A549 (cell line): ENCODE measurements around the gene CEP83. TPM values are rescaled to one million over a fixed set of nuclear protein-coding genes. Genes with fewer than 3 reads are reported as not detected.

ENCODE experiments used
- ATAC-seq, 2 experiments: fragments of 200-7000 bp in 1 of 2; fragments of >200 bp in 1 of 2; cut with Nextera tagmentation in 1 of 2; cut with Tn5 transposase in 1 of 2; 3 replicates each; pipeline versions ENCODE4 v1.8.0 to v1.9.1; 2018 to 2020; ENCODE audit warnings: mild to moderate bottlenecking in 1 of 2, moderate library complexity in 1 of 2
- CTCF ChIA-PET: fragments of 300-600 bp; sonication (Branson Sonifier 250); formaldehyde crosslinking; extraction: SDS; loops from one replicate; lab custom pipeline; 2021; ENCODE audit warnings: antibody characterized with exemption, inconsistent platforms; lab: Yijun Ruan, JAX
- POLR2A ChIA-PET: fragments of 350-600 bp; formaldehyde crosslinking; extraction: SDS; loops from one replicate; lab custom pipeline; 2021; ENCODE audit warnings: antibody characterized with exemption, inconsistent platforms; lab: Yijun Ruan, JAX
- DNase-seq, 2 experiments: peaks; one replicate each; pipeline versions ENCODE4 v3.0.0 to v3.0.0-alpha.2; 2011 to 2016; ENCODE audit warnings: low read depth in 1 of 2, low spot score in 1 of 2
- FAIRE-seq: peaks from 2 replicates; lab custom pipeline; 2011; peaks lifted over from hg19 to GRCh38; lab: Jason Lieb, UNC
- H3K27ac ChIP-seq, 2 experiments: fragments of >200 bp; sonication (Bioruptor Twin); formaldehyde crosslinking; 3 replicates each; pipeline ENCODE4 v1.5.1; 2016 to 2017
- H3K4me1 ChIP-seq: fragments of >200 bp; sonication (Bioruptor Twin); formaldehyde crosslinking; 3 replicates; pipeline ENCODE4 v1.6.1; 2016
- H3K4me2 ChIP-seq: fragments of >200 bp; sonication (Bioruptor Twin); formaldehyde crosslinking; 3 replicates; pipeline ENCODE4 v1.6.1; 2016
- H3K4me3 ChIP-seq: fragments of >200 bp; sonication (Bioruptor Twin); formaldehyde crosslinking; 3 replicates; pipeline ENCODE4 v1.5.1; 2016
- H3K9me3 ChIP-seq: fragments of >200 bp; sonication (Bioruptor Twin); formaldehyde crosslinking; 3 replicates; pipeline ENCODE4 v1.6.1; 2016
- CBX2 ChIP-seq: fragments of 200-600 bp; sonication (generic); IDR thresholded peaks from 2 replicates; pipeline ENCODE4 v1.6.1; 2016; ENCODE audit warnings: low read depth, mild to moderate bottlenecking, borderline replicate concordance
- CEBPB ChIP-seq, 2 experiments: fragments of >200 bp in 1 of 2; sonication (Bioruptor Twin) in 1 of 2; formaldehyde crosslinking in 1 of 2; IDR thresholded peaks; 2 replicates each; pipeline ENCODE4 v1.6.1; 2012 to 2016
- CHD2 ChIP-seq: fragments of 150-350 bp; IDR thresholded peaks from 2 replicates; pipeline ENCODE4 v1.6.1; 2014; ENCODE audit warnings: low read length; ENCODE audit not compliant: partially characterized antibody
- CHD4 ChIP-seq: fragments of 200-600 bp; sonication (generic); IDR thresholded peaks from 2 replicates; pipeline ENCODE4 v1.6.1; 2016; ENCODE audit warnings: antibody characterized with exemption, mild to moderate bottlenecking, borderline replicate concordance
- EP300 ChIP-seq, 2 experiments: fragments of >200 bp; sonication (Bioruptor Twin); formaldehyde crosslinking; IDR thresholded peaks; 2 replicates in 1 of 2; 3 replicates in 1 of 2; pipeline ENCODE4 v1.6.1; 2016 to 2017
- HOXB5 ChIP-seq: fragments of 250-450 bp; sonication (Bioruptor Pico); IDR thresholded peaks from 2 replicates; pipeline ENCODE4 v1.5.0; 2020; ENCODE audit warnings: mild to moderate bottlenecking, moderate library complexity
- KDM1A ChIP-seq: fragments of 200-600 bp; sonication (generic); IDR thresholded peaks from 2 replicates; pipeline ENCODE4 v1.6.1; 2016; ENCODE audit warnings: low read depth, mild to moderate bottlenecking
- NFE2L2 ChIP-seq: fragments of 150-350 bp; conservative IDR thresholded peaks from 2 replicates; pipeline ENCODE4 v1.6.1; 2014; ENCODE audit warnings: low read length
- NPAS2 ChIP-seq: fragments of 250-450 bp; sonication (Bioruptor Pico); IDR thresholded peaks from 2 replicates; pipeline ENCODE4 v1.8.0; 2022; ENCODE audit warnings: mild to moderate bottlenecking, moderate library complexity, borderline replicate concordance
- NR3C1 ChIP-seq: fragments of >200 bp; sonication (Bioruptor Twin); formaldehyde crosslinking; IDR thresholded peaks from 3 replicates; pipeline ENCODE4 v1.6.1; 2017
- PHF8 ChIP-seq: fragments of 200-600 bp; sonication (generic); IDR thresholded peaks from 2 replicates; pipeline ENCODE4 v1.6.1; 2016; ENCODE audit warnings: low read depth, mild to moderate bottlenecking, antibody characterized with exemption, moderate library complexity, borderline replicate concordance
- POLR2AphosphoS2 ChIP-seq: conservative IDR thresholded peaks from 2 replicates; pipeline ENCODE4 v1.6.1; 2012; ENCODE audit warnings: low read length, improper control_type of control experiment, inconsistent platforms
- RCOR1 ChIP-seq: fragments of 150-350 bp; IDR thresholded peaks from 2 replicates; pipeline ENCODE4 v1.6.1; 2014; ENCODE audit warnings: antibody characterized with exemption, low read length, low read depth
- SMC3 ChIP-seq: fragments of >200 bp; sonication (Bioruptor Twin); formaldehyde crosslinking; IDR thresholded peaks from 3 replicates; pipeline ENCODE4 v1.6.1; 2018; ENCODE audit warnings: inconsistent platforms
- SREBF2 ChIP-seq: fragments of 450-650 bp; IDR thresholded peaks from 2 replicates; pipeline ENCODE4 v1.6.1; 2014; ENCODE audit warnings: mild to moderate bottlenecking, moderate library complexity
- TFCP2L1 ChIP-seq: fragments of 250-450 bp; sonication (Bioruptor Pico); IDR thresholded peaks from 2 replicates; pipeline ENCODE4 v1.5.0; 2021; ENCODE audit warnings: mild to moderate bottlenecking
- TP53 ChIP-seq: fragments of 250-450 bp; sonication (Bioruptor Pico); IDR thresholded peaks from 2 replicates; pipeline ENCODE4 v1.5.0; 2021; ENCODE audit warnings: mild to moderate bottlenecking, moderate library complexity
- ZFP36 ChIP-seq: fragments of 450-650 bp; IDR thresholded peaks from 2 replicates; pipeline ENCODE4 v1.6.1; 2014; ENCODE audit warnings: borderline replicate concordance; ENCODE audit not compliant: partially characterized antibody
- ZNF302 ChIP-seq: fragments of 250-450 bp; sonication (Bioruptor Pico); IDR thresholded peaks from 2 replicates; pipeline ENCODE4 v1.9.0; 2021; ENCODE audit warnings: inconsistent platforms, mild to moderate bottlenecking, moderate library complexity
- WGBS: methylation state at CpG from one replicate; pipeline ENCODE4 v1.1.6; 2017; ENCODE audit errors: missing lambda C conversion rate; 5-methylcytosine and 5-hydroxymethylcytosine counted together
- polyA plus RNA-seq, 4 experiments: library from polyadenylated mRNA; depleted of rRNA in 3 of 4; stranded (reverse); fragments of >200 nt; fragmentation: RNase III in 1 of 4; extraction: RNeasy Plus Mini Kit Qiagen cat#74134 plus additional on column Dnase treatment in 1 of 4; gene quantifications; 2 replicates in 3 of 4; 3 replicates in 1 of 4; pipeline ENCODE4 v1.2.3, GENCODE V29; 2011 to 2017
- TF ChIP-seq, protein P1 (sequence below): fragments of 250-450 bp; sonication (Bioruptor Pico); IDR thresholded peaks from 2 replicates; pipeline ENCODE4 v1.5.0; 2020; ENCODE audit warnings: low read depth, mild to moderate bottlenecking, moderate library complexity
- TF ChIP-seq, protein P2 (sequence below): fragments of >200 bp; sonication (Bioruptor Twin); formaldehyde crosslinking; IDR thresholded peaks from 3 replicates; pipeline ENCODE4 v1.6.1; 2016
- TF ChIP-seq, protein P3 (sequence below): fragments of 150-350 bp; IDR thresholded peaks from 2 replicates; pipeline ENCODE4 v1.6.1; 2014; ENCODE audit warnings: low read depth, mild to moderate bottlenecking, low read length
- TF ChIP-seq, protein P4 (sequence below): IDR thresholded peaks from 2 replicates; pipeline ENCODE4 v1.6.1; 2012; ENCODE audit warnings: low read depth, borderline replicate concordance

Gene CEP83
- polyA plus RNA-seq, 2 of the 4 experiments (the other 2 are of a cell fraction), result 8.5 to 21.4 TPM

DNA sequence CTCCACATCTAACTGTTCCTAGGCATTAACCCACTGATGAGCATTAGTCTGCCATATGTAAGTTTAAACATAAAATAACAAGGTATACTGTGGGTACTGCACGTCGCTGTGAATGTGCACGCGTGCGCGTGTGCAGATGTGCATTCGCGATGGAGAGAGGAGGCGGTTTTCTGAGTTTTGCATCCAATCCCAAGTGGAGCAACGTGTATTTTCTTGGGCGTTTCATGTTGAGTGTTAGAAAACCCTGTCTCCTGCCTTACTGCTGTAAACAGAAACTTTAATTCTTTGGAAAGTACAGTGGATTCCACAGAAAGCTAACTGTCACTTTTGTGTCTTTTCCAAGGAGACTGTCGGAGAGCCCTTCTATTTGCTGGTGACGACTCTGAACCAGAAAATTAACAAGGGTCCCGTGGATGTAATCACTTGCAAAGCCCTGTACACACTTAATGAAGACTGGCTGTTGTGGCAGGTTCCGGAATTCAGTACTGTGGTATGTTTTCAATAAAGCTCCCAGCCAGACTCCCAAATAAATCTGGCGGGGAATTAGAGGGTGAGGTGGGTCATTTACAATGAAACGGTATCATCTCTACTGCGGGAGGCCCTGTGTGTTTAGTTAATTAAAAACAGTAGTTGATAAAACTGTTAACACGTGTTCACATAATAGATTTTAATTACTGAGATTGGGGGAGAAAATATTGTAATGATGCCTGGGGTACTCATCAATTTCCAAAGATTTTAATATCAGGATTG, 194.8 kb downstream of the CEP83 start (continued):
- TF ChIP-seq POLR2AphosphoS2 (no peak), KDM1A (no peak), CEBPB (IDR thresholded peaks at IDR 0.05) (no peak)

DNA sequence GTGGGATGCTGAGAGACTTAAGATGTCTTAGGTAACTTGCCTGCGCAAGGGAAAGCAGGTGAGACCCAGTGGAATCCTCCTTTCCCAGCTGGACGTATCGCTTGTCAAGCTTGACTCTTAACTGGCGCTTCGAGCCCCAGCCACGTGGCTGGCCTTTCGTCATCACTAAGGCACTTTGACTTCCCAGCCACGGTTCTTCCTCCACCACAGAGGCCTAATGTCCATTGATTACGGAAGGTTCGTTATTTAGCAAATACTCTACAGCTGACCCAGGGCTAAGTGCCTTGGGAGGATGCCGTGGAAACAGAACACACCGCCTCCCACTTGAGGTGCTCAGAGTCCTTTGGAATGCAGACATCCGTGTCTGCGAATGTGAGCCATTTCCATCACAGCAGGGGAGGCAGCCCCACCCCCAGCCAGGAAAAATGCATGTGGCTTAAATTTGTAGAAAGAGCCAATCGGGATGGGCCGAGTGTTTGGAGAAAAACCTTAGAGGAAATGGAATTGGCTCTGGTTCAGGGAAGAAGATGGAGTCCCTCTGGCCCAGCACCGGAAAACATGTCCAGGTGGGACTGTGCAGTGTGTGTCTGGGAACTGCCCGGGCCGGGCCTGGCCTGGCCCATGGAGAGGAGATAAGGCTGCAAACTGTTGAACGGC, 195.6 kb downstream of the CEP83 start:
- TF ChIP-seq TP53 (CRISPR knock-in tag) (no peak), ZNF302 (CRISPR knock-in tag) (no peak), POLR2AphosphoS2 (no peak), CHD2 (no peak), SREBF2 (no peak), KDM1A (no peak), NFE2L2 (no peak), EP300 (IDR thresholded peaks at IDR 0.05) (no peak), NR3C1 (no peak), NPAS2 (no peak), CBX2 (no peak), CHD4 (no peak), PHF8 (no peak), SMC3 (no peak)
- TF ChIP-seq, protein P1, sequence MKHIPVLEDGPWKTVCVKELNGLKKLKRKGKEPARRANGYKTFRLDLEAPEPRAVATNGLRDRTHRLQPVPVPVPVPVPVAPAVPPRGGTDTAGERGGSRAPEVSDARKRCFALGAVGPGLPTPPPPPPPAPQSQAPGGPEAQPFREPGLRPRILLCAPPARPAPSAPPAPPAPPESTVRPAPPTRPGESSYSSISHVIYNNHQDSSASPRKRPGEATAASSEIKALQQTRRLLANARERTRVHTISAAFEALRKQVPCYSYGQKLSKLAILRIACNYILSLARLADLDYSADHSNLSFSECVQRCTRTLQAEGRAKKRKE, result no peak
- TF ChIP-seq, protein P2, sequence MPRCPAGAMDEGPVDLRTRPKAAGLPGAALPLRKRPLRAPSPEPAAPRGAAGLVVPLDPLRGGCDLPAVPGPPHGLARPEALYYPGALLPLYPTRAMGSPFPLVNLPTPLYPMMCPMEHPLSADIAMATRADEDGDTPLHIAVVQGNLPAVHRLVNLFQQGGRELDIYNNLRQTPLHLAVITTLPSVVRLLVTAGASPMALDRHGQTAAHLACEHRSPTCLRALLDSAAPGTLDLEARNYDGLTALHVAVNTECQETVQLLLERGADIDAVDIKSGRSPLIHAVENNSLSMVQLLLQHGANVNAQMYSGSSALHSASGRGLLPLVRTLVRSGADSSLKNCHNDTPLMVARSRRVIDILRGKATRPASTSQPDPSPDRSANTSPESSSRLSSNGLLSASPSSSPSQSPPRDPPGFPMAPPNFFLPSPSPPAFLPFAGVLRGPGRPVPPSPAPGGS, result no peak
- TF ChIP-seq, protein P3, sequence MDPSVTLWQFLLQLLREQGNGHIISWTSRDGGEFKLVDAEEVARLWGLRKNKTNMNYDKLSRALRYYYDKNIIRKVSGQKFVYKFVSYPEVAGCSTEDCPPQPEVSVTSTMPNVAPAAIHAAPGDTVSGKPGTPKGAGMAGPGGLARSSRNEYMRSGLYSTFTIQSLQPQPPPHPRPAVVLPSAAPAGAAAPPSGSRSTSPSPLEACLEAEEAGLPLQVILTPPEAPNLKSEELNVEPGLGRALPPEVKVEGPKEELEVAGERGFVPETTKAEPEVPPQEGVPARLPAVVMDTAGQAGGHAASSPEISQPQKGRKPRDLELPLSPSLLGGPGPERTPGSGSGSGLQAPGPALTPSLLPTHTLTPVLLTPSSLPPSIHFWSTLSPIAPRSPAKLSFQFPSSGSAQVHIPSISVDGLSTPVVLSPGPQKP, result no peak
- H3K4me2 ChIP-seq, result no peak overlapping the region
- DNase-seq (no peak), ATAC-seq (no peak), FAIRE-seq (no peak)
- no peak overlapping the region for H3K4me3 ChIP-seq
- WGBS, result 81% methylated on average over 20 of the region's 20 CpGs
- no peaks in the 10 kb centered on the region for H3K9me3 ChIP-seq
- ChIA-PET CTCF (no interaction called here), POLR2A (no interaction called here)
- H3K27ac ChIP-seq, result no peak overlapping the region
- H3K4me1 ChIP-seq, result peaks cover 8% of the 10 kb centered on the region; the same call in 1 of the 3 replicates

GRCh38 chr12:94263011-94263811, 196.5 kb downstream of the CEP83 start:
- Histone ChIP-seq H3K4me2 (peak overlapping the region; percentile 83), H3K4me3 (no peak overlapping the region), H3K9me3 (no peaks in the 10 kb centered on the region), H3K27ac (no peak overlapping the region), H3K4me1 (peaks cover 8% of the 10 kb centered on the region; the same call in 1 of the 3 replicates)
- no peak for DNase-seq
- POLR2A ChIA-PET, result no interaction called here
- FAIRE-seq, result no peak
- CTCF ChIA-PET, result interaction anchor here (0.6 to 1.3 kb wide), 2 partner anchors 760 to 1073 kb away, joined by 3 read pairs; no protein-coding TSS in a partner anchor
- ATAC-seq, result peak in 1 of 2 experiments; percentile 11; a peak in 2 of 6 replicates
- WGBS, result 87% methylated on average over 8 of the region's 14 CpGs
- TF ChIP-seq KDM1A (no peak), TFCP2L1 (CRISPR knock-in tag) (no peak), ZFP36 (no peak), HOXB5 (CRISPR knock-in tag) (no peak), NFE2L2 (no peak), RCOR1 (no peak), POLR2AphosphoS2 (no peak), ZNF302 (CRISPR knock-in tag) (no peak)
- TF ChIP-seq, protein P2, result no peak
- TF ChIP-seq, protein P4, sequence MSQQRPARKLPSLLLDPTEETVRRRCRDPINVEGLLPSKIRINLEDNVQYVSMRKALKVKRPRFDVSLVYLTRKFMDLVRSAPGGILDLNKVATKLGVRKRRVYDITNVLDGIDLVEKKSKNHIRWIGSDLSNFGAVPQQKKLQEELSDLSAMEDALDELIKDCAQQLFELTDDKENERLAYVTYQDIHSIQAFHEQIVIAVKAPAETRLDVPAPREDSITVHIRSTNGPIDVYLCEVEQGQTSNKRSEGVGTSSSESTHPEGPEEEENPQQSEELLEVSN, result no peak
